Stimulated activated CD8-positive, alpha-beta memory T cell treated with anti-CD3 and anti-CD28 coated beads, Interleukin-12 subunit alpha, Interleukin-12 subunit beta, amount 100 ng/mL, for 24 hours (primary cell): ENCODE results near the gene ASAP2.

ENCODE experiments used
- DNase-seq: peaks from one replicate; pipeline ENCODE4 v3.0.0-alpha.2; 2020; ENCODE audit errors: extremely low read depth

ASAP2 gene

GRCh38 chr2:9401646-9402371 lies 195.2 kb downstream of the ASAP2 start:
- DNase-seq = no peak

- no peak for DNase-seq
These were observed 197.3 kb downstream of the ASAP2 start for GRCh38 chr2:9403924-9404323.

GRCh38 chr2:9404451-9404850 lies 197.8 kb downstream of the ASAP2 start:
- no peak for DNase-seq

GRCh38 chr2:9405636-9406035 lies 199.0 kb downstream of the ASAP2 start:
- no peak for DNase-seq

GRCh38 chr2:9406529-9407362 lies 200.1 kb downstream of the ASAP2 start:
- no peak for DNase-seq

- no peak for DNase-seq
These were observed 200.8 kb downstream of the ASAP2 start for GRCh38 chr2:9407363-9407811.

GRCh38 chr2:9408641-9409151 lies 202.1 kb downstream of the ASAP2 start:
- no peak for DNase-seq

GRCh38 chr2:9410108-9410507 lies 203.5 kb downstream of the ASAP2 start:
- no peak for DNase-seq

GRCh38 chr2:9412781-9413180 lies 206.2 kb downstream of the ASAP2 start:
- DNase-seq = no peak

- no peak for DNase-seq
These were observed 209.0 kb downstream of the ASAP2 start for GRCh38 chr2:9415516-9416169.

- DNase-seq = no peak
These were observed 209.8 kb downstream of the ASAP2 start for GRCh38 chr2:9416267-9416961.

GRCh38 chr2:9416962-9417316 lies 210.3 kb downstream of the ASAP2 start:
- no peak for DNase-seq

GRCh38 chr2:9417725-9418124 lies 211.1 kb downstream of the ASAP2 start:
- no peak for DNase-seq

GRCh38 chr2:9418746-9419145 lies 212.1 kb downstream of the ASAP2 start:
- DNase-seq = no peak

- DNase-seq = no peak
These were observed 212.9 kb downstream of the ASAP2 start for GRCh38 chr2:9419541-9419940.

- DNase-seq = no peak
These were observed 213.9 kb downstream of the ASAP2 start for GRCh38 chr2:9420495-9420894.

GRCh38 chr2:9422321-9423099 lies 215.9 kb downstream of the ASAP2 start:
- peak; percentile 33 for DNase-seq

- peak; percentile 92 for DNase-seq
These were observed 216.7 kb downstream of the ASAP2 start, which contains the start of the genes CPSF3 and ITGB1BP1 for GRCh38 chr2:9423100-9423921. CPSF3 (plus strand) TSS chr2:9423654; CDS start chr2:9423774, 120 bp downstream. ITGB1BP1 (minus strand) TSS chr2:9423528; CDS start chr2:9418697, 4,831 bp downstream.

- DNase-seq = no peak
These were observed 217.3 kb downstream of the ASAP2 start for GRCh38 chr2:9423922-9424272.
